ENCODE measurements around the gene CDC42EP5. TPM values are rescaled to one million over a fixed set of nuclear protein-coding genes. Genes with fewer than 3 reads are reported as not detected.

Gene CDC42EP5
- polyA plus RNA-seq, 3 donors, result not detected

GRCh38 chr19:54418030-54418929, 54.8 kb downstream of the CDC42EP5 start:
- peaks cover 47 to 70% (median 53%) of the 10 kb centered on the region in 3 donors for H3K27me3 Mint-ChIP-seq (ENCODE audit: low read depth in 3 of 3)
- Histone ChIP-seq H3K27me3 (ENCODE audit: control insufficient read depth in 2 of 2, insufficient read depth in 2 of 2, low read length in 2 of 2) (peaks cover 28 to 68% of the 10 kb centered on the region in 2 donors), H3K4me1 (ENCODE audit: control insufficient read depth in 1 of 2, insufficient read depth in 2 of 2, low read length in 2 of 2) (peaks cover 12 to 15% of the 10 kb centered on the region in 2 donors), H3K4me2 (replicated peaks; ENCODE audit: extremely low read depth, low read length, poor library complexity, severe bottlenecking) (peak overlapping the region; percentile 42), H3K79me2 (ENCODE audit: insufficient read depth, low read length) (no peaks in the 10 kb centered on the region), H3K36me3 (replicated peaks in 1 of 2; ENCODE audit: control insufficient read depth in 1 of 2, insufficient read depth in 2 of 2, low read length in 2 of 2) (no peaks in the 10 kb centered on the region), H3K4me3 (replicated peaks in 1 of 3; ENCODE audit: low read depth in 2 of 3, low read length in 3 of 3) (peak overlapping the region in 1 of 3 experiments; percentile 21), H4K20me1 (ENCODE audit: insufficient read depth, low read length) (no peaks in the 10 kb centered on the region), H3K27ac (ENCODE audit: low read depth in 1 of 2, low read length in 2 of 2) (no peak overlapping the region), H2AFZ (ENCODE audit: insufficient read depth, low read depth, low read length, poor library complexity, severe bottlenecking) (peak overlapping the region; percentile 48), H3K9ac (ENCODE audit: insufficient read depth, low read length, poor library complexity, severe bottlenecking) (no peak overlapping the region), H3K9me3 (replicated peaks in 1 of 2; ENCODE audit: control insufficient read depth in 1 of 2, insufficient read depth in 1 of 2, low read length in 2 of 2) (peaks cover 0 to 10% of the 10 kb centered on the region in 2 donors)
- peaks cover 7 to 21% (median 17%) of the 10 kb centered on the region in 7 donors for H3K9me3 Mint-ChIP-seq
- intact Hi-C loops (cut with micrococcal nuclease), result loop anchor here in 1 of 2 donors (10.0 kb wide), 1 partner anchor 117 kb away; no protein-coding TSS in a partner anchor
- WGBS (ENCODE audit: insufficient coverage), result 5% methylated on average over 16 of the region's 25 CpGs
- TF ChIP-seq CTCF (IDR thresholded peaks at IDR 0.05), result no peak
- H3K4me1 Mint-ChIP-seq, result peaks cover 14% of the 10 kb centered on the region
- H3K27ac Mint-ChIP-seq, result peak overlapping the region in 3 of 7 donors; percentile 6 to 14 (median 7)
- H3K4me3 Mint-ChIP-seq, result peak overlapping the region; percentile 65 to 83
- H3K36me3 Mint-ChIP-seq, result peaks cover 0 to 6% of the 10 kb centered on the region in 2 donors
- DNase-seq, result no peak

- intact Hi-C loops (cut with micrococcal nuclease), result loop anchor here in 1 of 2 donors (10.0 kb wide), 1 partner anchor 118 kb away; no protein-coding TSS in a partner anchor
- no peak overlapping the region for H3K27ac Mint-ChIP-seq
- H3K9me3 ChIP-seq (replicated peaks in 1 of 2; ENCODE audit: control insufficient read depth in 1 of 2, insufficient read depth in 1 of 2, low read length in 2 of 2), result peaks cover 0 to 10% of the 10 kb centered on the region in 2 donors
Measured at GRCh38 chr19:54416695-54417491, 56.2 kb downstream of the CDC42EP5 start.

More at GRCh38 chr19:54416695-54417491, 56.2 kb downstream of the CDC42EP5 start:
- Histone ChIP-seq H3K79me2 (ENCODE audit: insufficient read depth, low read length) (no peaks in the 10 kb centered on the region), H4K20me1 (ENCODE audit: insufficient read depth, low read length) (no peaks in the 10 kb centered on the region), H2AFZ (ENCODE audit: insufficient read depth, low read depth, low read length, poor library complexity, severe bottlenecking) (no peak overlapping the region), H3K4me1 (ENCODE audit: control insufficient read depth in 1 of 2, insufficient read depth in 2 of 2, low read length in 2 of 2) (peaks cover 12 to 15% of the 10 kb centered on the region in 2 donors), H3K4me3 (replicated peaks in 1 of 3; ENCODE audit: low read depth in 2 of 3, low read length in 3 of 3) (no peak overlapping the region), H3K9ac (ENCODE audit: insufficient read depth, low read length, poor library complexity, severe bottlenecking) (no peak overlapping the region), H3K27ac (ENCODE audit: low read depth in 1 of 2, low read length in 2 of 2) (no peak overlapping the region), H3K36me3 (replicated peaks in 1 of 2; ENCODE audit: control insufficient read depth in 1 of 2, insufficient read depth in 2 of 2, low read length in 2 of 2) (no peaks in the 10 kb centered on the region), H3K27me3 (ENCODE audit: control insufficient read depth in 2 of 2, insufficient read depth in 2 of 2, low read length in 2 of 2) (peaks cover 30 to 68% of the 10 kb centered on the region in 2 donors), H3K4me2 (replicated peaks; ENCODE audit: extremely low read depth, low read length, poor library complexity, severe bottlenecking) (no peak overlapping the region)
- DNase-seq, result no peak
- H3K36me3 Mint-ChIP-seq, result peaks cover 0 to 6% of the 10 kb centered on the region in 2 donors
- TF ChIP-seq CTCF (IDR thresholded peaks at IDR 0.05), result no peak
- peaks cover 46 to 67% (median 48%) of the 10 kb centered on the region in 3 donors for H3K27me3 Mint-ChIP-seq (ENCODE audit: low read depth in 3 of 3)
- peaks cover 7 to 24% (median 17%) of the 10 kb centered on the region in 7 donors for H3K9me3 Mint-ChIP-seq
- H3K4me1 Mint-ChIP-seq, result peaks cover 14% of the 10 kb centered on the region
- H3K4me3 Mint-ChIP-seq, result peak overlapping the region in 1 of 2 donors; percentile 75
- WGBS (ENCODE audit: insufficient coverage), result 63% methylated on average over 43 of the region's 44 CpGs

Data from CD14-positive monocyte (primary cell).